Measurements from ENCODE around the gene CCM2. TPM values are rescaled to one million over a fixed set of nuclear protein-coding genes. Genes with fewer than 3 reads are reported as not detected.
"Not testable (repeated sequence)": the region's sequence is repeated elsewhere in the genome, so short reads cannot be mapped to it uniquely, and the experiment has no call there.

The CCM2 gene
- polyA plus RNA-seq, 1 donor = 42.1 TPM

DNA sequence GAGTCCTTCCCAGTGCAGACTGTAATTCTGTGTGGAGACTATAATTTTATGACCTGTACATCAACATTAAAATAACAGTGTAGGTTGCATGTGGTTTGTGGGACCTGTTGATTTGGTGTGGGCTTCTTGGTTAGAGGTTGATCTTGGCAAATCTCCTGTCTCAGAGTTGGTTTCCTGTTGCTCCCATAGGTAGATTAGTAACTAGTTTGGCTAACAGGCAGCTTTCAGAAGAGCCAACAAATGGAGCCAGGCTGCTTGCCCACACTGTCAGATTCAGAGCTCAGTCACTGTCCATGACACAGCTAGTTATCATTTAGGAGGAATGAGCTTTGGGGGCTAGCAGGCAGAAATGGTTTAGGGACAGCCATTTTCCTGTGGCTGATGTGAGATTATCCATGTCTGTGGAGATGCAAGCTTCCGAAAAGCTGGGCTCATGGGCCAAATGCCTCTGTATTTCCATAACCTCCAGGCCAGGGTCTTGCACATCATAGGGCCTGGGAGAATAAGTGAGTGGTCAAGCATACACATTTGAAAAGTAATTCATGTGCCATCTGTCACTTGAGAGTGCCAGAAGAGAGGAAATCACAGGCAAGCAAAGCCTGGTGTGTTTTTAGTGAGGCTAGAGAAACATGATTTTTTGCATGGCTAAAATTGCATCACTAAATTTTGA, 33.4 kb downstream of the CCM2 start:
- DNase-seq (ENCODE audit: low read depth) = no peak

DNA sequence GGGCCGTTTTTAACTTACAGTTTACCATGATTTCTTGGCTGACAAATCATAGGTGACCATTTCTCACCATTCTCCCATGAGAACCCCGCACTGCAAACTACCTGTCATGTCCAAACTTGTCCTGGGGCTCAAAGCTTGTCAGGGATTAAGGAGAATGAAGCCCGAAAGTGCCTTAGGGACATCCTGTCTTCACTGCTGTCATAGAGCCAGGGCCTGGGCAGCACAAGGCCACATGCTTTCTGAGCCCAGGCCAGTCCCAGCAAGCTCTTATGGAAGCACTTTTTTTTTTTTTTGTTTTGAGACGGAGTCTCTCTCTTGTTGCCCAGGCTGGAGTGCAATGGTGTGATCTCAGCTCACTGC, 33.9 kb downstream of the CCM2 start:
- no peak for DNase-seq (ENCODE audit: low read depth)

DNA sequence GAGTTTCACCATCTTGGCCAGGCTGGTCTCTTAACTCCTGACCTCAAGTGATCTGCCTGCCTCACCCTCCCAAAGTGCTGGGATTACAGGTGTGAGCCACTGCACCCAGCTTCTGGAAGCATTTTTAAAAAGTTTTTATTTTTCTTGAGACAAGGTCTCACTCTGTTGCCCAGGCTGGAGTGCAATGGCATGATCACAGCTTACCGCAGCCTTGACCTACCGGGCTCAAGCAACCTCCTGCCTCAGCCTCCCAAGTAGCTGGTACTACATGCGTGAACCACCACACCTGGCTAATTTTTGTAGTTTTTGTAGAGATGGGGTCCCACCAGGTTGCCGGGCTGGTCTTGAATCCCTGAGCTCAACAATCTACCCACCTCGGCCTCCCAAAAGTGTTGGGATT, 34.7 kb downstream of the CCM2 start:
- DNase-seq (ENCODE audit: low read depth) = not testable (repeated sequence)

GRCh38 chr7:45035371-45035770, 35.4 kb downstream of the CCM2 start:
- DNase-seq (ENCODE audit: low read depth) = no peak

- no peak for DNase-seq (ENCODE audit: low read depth)
Observed at GRCh38 chr7:45035893-45036292, 35.9 kb downstream of the CCM2 start.

DNA sequence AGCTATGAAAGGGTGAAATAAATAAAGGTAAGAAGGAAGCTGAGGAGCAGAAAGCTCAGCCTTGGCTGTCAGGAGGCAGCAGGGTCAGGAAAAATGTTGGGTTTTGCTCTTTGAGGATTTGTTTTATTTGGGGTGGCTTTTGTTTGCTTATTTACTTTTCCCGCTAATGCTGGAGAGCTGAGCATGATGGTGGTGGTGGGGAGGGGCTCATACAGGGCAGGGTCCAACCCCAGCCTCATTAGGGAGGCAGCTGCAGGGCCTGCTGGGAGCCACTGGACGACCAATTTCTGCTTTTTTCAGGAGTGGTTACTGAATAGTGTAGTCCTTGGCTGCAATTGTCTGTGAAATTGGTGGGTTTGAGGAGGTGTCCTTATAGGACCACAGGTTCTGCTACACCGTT, 36.3 kb downstream of the CCM2 start:
- no peak for DNase-seq (ENCODE audit: low read depth)

- no peak for DNase-seq (ENCODE audit: low read depth)
Observed at GRCh38 chr7:45036796-45037195, 36.8 kb downstream of the CCM2 start.

DNA sequence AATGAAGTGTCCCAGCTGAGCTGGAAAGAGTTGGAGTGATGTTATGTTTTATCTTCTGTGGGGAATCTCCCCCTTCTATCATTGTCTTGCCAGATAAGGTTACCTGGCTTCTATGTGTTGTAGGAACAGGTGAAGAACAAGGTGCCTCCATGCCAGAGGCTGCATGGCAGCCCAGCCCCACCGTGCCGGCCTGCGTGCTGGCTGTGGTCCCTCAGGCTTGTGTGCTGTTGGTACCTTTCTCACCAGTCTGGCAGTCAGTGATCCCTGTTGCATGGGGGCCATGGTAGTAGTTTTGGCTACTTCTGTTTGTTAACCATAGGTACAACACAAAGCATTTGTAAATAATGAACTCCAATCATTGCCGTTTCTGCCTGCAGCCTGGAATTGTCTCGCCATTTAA, 37.9 kb downstream of the CCM2 start:
- no peak for DNase-seq (ENCODE audit: low read depth)

- DNase-seq (ENCODE audit: low read depth) = no peak
Observed at GRCh38 chr7:45039106-45039505, 39.1 kb downstream of the CCM2 start.

DNA sequence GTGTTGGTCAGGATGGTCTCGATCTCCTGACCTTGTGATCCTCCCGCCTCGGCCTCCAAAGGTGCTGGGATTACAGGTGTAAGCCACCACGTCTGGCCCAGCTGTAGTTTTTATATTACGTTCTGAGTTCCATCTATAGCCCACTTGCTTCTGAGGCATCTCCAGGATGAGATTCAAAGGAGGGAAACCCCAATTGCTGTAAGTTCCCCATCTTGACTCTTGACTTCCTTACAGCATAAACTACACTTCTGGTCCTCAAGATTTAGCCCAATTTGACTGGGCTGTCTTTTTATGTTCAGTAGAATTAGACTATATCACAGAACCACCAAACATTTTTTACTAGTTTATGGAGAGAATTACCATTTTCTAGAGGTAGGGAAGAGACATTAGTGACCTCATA, 44.3 kb downstream of the CCM2 start:
- DNase-seq (ENCODE audit: low read depth) = no peak

DNA sequence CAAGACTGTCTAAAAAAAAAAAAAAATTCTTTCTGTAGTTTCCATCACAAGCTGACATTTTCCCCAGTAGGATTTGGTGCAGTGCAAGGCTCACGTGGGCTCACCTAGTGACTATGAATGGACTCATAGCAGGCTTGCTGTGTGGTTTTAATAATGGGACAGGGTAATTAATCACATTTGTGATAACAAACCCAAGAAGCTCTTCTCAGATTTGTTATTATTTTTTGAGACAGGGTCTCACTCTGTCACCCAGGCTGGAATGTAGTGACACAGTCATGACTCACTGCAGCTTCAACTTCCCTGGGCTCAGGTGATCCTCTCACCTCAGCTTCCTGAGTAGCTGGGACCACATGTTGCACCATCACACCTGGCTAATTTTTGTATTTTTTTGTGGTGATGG, 48.7 kb downstream of the CCM2 start:
- DNase-seq (ENCODE audit: low read depth) = no peak

DNA sequence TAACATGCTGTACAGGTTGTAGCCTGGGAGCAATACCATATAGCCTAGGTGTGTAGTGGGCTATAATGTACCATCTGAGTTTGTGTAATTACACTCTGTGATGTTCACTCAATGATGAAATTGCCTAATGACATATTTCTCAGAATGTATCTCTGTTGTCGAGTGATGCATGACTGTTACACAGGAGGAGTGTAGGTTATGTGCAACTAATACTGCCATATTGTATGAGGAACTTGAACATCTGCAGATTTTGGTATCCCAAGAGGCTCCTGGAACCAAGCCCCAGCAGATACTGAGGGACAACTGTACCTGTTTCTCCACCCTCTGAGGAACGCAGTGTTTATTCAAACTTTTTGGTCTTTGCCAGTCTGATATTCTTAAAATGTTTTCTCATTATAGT, 50.2 kb downstream of the CCM2 start:
- DNase-seq (ENCODE audit: low read depth) = no peak

DNA sequence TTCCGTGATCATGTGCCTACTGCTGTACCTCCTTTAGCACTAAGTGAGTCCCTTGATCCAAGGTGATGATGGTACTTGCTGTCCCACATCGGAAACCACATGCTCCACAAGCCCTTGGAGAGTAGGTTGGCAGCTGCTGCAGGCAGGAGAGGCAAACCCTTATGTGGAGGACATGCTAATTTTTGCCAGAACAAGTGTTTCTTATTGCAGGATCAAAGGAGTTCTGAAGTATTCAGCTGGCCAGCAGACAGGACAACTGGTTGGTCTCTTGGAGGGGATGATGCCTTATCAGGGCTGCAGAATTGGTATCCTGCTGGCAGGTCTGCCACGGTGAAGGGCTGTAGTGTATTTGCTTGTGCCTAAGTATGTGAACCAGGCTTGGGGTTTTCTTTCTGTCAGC, 52.0 kb downstream of the CCM2 start:
- DNase-seq (ENCODE audit: low read depth) = no peak

DNA sequence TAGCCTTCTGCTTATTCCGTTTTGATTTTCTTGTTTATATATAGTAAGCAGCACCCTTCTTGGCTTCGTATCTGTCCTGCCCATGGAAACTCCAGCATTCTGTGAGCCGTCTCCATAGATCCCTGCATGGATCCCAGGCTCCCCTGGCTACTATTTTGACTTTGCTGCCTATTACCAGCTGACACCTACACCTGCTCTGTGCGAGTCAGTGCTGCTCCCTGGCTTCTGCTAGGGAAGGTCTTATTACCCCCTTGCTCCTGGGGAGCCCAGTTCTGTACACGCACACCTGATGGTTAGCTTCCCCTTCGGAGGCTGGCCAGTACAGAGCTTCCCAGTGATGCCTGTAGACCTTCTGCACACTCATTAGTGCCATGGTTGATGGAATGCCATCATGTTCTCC, 53.4 kb downstream of the CCM2 start:
- DNase-seq (ENCODE audit: low read depth) = no peak

DNA sequence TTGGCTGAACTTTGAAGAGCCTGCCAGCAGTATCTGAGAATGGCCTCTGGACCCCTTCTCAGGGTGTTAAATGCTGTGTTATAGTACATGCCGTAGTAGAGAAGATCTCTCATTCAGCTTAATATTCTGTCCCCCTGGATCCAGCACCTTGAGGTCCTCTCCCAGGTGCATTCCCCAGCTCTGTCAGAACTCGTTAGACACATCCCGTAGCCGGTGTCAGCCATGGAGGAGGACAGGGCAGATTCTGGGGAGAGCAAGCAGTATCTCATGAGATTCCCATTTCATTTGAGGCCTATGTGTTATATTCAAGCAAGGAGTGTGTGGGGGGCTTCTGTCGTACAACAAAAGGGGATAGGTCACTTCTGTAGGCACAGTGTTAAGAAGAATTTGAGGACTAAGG, 53.9 kb downstream of the CCM2 start:
- no peak for DNase-seq (ENCODE audit: low read depth)

DNA sequence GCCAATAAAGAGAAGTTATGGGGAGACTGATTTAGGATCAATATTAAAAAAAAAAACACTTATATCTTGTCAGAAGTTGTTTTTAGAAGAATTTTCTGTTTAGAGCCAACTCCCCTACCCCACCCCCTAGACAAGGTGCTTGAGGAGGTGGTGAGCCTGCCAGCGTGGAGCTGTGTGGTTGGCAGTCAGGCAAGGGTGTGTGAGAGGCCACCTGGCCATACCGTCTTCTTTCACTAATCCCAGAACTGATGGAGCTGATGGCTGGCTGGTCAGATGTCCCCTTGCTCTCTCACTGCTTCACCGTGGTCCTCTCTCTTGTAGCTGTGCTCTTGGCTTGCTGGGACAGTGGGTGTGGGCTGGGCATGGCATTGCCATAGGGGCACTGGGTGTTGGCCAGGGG, 54.4 kb downstream of the CCM2 start:
- DNase-seq (ENCODE audit: low read depth) = no peak

GRCh38 chr7:45055016-45055415, 55.0 kb downstream of the CCM2 start:
- DNase-seq (ENCODE audit: low read depth) = no peak

GRCh38 chr7:45055594-45056219, 55.7 kb downstream of the CCM2 start:
- no peak for DNase-seq (ENCODE audit: low read depth)

DNA sequence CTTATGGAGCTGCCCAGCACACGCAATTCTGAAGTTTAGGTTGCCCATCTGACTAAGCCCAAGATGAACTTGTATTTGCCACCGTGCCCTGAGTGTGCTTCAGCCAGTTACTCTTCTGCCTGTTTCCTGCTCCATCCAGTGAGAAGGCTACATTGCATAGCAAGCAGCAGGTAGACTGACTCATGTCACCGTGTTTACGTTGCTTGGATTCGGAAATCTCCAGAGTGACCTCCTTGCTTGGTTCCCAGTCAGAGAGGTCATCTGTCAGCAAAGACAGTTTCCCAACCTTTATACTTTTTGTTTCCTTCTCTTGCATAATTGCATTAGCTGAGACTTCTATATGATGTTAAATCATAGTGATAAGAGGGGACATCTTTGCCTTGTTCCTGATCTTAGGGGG, 57.9 kb downstream of the CCM2 start:
- no peak for DNase-seq (ENCODE audit: low read depth)

DNA sequence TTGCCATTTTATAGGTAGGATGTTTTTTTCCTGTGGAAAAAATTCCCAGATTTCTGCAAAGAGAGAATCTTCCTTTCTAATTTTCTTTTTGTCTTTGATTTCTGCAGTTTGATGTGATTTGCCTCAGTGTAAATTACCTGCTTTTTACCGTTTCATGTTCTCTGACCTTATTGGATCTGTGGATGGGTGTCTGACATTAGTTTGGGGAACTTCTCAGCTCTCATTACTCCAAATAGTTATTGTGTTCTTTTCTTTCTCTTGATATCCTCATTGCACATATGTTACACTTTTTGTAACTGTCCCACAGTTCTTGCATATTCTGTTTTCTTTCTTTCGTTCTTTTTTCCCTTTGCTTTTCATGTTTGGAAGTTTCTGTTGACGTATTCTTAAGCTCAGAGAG, 60.3 kb downstream of the CCM2 start:
- no peak for DNase-seq (ENCODE audit: low read depth)

- DNase-seq (ENCODE audit: low read depth) = no peak
Observed at GRCh38 chr7:45061352-45061751, 61.4 kb downstream of the CCM2 start.

DNA sequence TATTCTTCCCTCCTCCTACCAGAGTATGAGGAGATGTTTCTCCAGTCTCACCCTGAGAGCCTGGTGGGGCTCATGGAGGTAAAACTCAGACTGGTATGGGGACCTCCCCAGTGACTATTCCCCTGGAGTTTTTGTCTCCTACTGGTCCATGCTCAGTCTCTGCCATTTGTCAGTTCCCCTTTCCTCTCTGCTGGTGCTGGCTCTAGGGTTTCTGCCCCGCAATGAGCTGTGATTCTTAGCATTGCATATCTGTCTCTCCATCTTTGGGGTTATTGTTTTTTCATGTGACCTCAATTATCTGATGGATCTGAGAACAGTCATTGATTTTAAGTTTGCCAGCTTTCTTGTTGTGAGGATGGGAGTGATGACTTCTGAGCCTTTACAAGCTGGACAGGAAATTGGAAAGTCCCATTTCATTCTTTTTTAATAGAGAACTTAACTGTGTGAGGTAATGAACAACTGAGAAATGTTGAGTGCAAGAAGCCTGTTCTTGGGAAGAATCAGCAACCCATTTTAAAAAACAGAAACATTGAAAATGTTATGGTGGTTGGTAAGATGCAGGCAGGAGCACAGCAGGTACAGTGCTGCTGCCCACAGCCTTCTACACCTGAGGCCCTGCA, 61.9 kb downstream of the CCM2 start:
- DNase-seq (ENCODE audit: low read depth) = no peak

- no peak for DNase-seq (ENCODE audit: low read depth)
Observed at GRCh38 chr7:45064047-45064725, 64.2 kb downstream of the CCM2 start.
